NCI-H2029 (cell line): Measurements from ENCODE around the gene SFXN4.

Source experiments
- DNase-seq: peaks from one replicate; lab custom pipeline; 2025; lab: John Stamatoyannopoulos, UW

The SFXN4 gene

GRCh38 chr10:119165171-119166117 lies at the start of gene SFXN4:
Gene SFXN4 (minus strand): TSS chr10:119165714. CDS start chr10:119165647, 67 bp downstream.
- DNase-seq, result peak; percentile 41

DNA sequence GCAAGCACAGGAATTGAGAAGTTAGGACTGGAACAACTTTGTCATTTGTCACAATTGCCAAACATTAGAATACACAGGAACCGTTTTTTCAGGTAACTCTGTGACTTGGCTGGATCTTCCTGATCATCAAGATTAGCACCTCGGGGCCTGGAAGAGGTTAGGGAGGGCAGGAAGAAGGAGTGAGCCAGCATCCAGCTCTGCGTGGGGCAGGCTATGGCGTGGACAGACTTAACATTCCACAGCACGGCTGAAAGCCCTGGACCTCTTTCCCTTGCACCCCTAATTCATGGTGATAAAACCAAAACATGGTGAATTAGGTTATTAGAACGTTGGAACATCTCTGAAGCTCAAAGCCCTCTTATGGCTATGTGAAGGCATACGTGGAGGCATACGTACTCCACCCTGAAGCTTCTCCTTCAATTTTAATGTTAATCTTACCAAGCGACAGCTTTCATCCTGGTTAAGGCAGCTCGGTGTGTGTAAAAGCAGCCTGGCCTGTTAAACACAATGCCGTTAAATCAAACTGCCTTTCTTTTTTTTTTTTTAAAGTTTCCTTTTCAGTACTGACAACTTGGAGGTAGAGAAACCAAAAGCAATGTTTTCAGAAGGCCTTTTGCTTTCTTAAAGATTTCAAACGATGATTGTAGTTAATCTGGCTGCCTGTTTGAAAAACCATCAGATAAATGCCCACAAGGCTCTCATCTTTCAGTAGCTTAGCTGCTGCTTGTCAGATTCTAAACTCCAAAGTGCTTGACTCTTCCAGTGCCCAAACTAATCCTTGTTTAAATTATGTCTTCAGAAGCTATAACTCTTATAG lies 46.3 kb upstream of the SFXN4 start:
- DNase-seq, result no peak

GRCh38 chr10:119211176-119211575 lies 45.7 kb upstream of the SFXN4 start:
- no peak for DNase-seq

DNA sequence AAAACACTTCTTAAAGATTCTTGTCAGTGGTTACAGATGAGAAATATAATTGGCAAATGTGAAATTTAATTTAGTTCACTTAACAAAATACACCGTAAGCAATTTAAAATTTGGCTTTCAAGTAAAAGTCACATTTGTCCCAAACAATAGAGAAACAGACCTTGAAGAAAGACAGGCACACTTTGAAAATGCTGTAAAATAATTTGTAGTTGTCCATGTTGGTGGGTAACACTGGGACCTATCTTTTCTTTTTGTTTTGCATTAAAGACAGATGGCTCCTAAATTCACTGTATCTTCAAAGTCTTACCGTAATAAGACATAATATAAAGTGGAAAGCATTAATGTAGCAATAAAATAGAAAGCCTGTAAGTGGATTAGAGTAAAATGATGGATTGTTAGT lies 45.1 kb upstream of the SFXN4 start:
- DNase-seq, result no peak

DNA sequence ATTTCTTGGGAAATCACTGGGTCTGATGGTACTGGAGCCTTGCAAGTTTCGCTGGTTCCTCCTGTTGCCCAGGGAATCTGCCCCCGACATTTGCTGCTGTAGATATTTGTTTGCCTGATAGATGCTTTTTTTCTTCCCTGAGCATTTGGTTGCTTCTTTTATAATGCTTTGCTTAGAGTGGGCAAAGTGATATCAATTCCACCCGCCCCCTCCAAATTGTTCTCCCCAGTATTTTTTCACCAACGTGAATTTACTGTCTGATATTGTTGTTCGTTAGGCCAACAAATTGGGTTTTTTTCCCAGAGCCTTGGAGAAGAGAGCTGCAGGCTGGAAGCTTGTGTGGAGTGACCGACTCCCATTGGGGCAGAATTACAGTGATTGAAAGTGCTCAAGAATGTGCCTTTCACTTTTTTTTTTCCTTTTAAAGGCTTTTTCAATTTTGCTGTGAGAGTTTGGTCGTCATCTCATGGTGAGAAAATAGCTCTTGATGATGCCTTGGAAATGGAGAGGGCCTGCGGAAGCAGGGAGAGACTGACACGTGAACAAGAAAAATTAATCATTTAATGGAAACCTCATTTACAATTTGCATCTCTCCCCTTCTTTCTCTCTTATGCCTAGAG lies 44.3 kb upstream of the SFXN4 start:
- DNase-seq, result no peak

- DNase-seq, result no peak
Observed at GRCh38 chr10:119209035-119209735, 43.7 kb upstream of the SFXN4 start.

- no peak for DNase-seq
Observed at GRCh38 chr10:119208553-119208940, 43.0 kb upstream of the SFXN4 start.

DNA sequence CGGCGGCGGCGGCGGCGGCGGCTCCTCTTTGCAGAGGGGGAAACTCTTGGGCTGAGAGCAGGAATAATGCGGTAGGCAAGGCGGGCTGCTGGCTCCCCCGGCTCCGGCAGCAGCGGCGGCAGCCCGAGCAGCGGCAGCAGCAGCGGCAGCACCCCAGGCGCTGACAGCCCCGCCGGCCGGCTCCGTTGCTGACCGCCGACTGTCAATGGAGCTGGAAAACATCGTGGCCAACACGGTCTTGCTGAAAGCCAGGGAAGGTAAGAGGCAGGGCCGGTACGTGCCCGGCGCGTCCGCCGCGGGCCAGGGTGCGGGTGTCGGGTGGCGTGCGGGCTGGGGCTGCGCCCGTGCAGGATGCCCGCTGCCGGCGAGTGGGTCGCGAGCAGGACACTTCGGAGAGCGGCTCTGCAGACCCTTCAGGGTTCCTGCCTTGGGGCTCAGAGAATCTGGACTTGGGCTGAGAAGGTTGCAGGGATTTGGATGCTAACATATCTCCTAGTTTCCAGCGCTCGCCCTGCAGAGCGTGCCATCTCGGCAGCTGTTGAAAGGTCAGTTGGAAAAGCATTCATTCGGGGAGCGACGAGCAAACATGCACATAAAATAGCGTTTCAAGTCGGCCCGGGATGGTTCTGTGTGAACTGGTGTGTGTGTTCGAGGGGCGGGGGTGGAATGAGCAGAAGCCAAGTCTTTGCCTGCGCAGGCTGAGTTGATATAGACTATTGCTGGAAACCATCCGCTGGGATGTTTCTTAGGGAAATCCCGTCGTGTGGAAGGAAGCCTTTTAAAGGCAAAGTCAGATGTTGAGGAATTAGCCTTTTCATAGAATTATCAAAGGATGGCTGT lies 42.4 kb upstream of the SFXN4 start:
- DNase-seq, result no peak

GRCh38 chr10:119207366-119207666 lies 41.8 kb upstream of the SFXN4 start, which contains the start of gene GRK5:
Gene GRK5 (plus strand): TSS chr10:119207571. CDS start chr10:119207918, 347 bp downstream.
- DNase-seq, result peak; percentile 65

- DNase-seq, result no peak
Observed at GRCh38 chr10:119206603-119207365, 41.3 kb upstream of the SFXN4 start.

DNA sequence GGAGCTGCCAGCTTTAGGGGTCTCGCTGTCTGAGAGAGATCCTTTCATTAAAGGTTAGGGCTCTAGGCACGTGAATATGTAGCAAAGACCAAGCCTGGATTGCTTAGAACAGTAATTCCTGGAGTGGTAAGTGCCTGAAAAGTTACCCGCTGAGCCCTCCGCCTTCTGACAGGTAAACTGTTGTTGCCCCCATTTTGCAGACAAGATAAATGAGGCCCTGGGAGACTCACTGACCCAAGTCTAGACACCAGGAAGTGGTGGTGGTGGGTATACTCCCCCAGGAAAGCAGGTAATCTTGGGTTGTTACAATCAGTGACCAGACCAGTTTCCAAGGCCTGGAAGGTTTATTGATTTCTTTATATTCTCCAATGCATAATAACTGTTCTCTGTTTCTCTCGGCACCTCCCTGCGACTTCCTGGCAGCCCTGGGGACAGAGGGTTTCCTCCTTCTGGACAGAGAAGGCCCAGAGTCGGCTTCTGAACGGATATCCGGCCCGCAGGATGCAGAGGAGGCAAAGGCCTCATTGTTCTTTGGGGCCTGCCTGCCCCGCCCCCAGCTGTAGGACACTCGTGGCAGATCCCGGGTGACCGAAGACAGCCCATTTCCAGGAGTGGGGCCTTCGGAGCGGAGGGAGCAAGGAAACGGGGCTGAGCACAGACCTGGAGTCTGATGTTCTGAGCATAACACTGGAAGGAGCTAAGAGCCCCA lies 40.5 kb upstream of the SFXN4 start:
- no peak for DNase-seq

DNA sequence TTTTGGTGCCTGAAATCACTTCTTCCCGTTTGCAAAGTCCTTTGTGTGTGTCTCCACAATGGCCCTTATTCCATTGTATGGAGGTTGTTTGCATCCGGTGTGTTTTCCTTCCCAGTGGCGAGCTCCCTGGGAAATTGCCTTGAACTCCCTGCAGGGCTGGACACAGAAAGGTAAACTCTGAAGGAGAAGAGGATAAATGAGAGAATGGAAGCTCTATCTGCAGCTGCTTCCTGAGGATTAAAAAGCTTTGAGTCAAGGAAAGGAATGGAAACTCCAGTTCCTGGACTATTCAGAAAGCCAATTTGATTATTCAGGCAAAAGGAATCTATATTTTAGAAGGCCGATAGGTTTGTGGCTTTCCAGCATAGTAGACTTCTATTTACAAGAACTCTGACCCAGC lies 37.5 kb upstream of the SFXN4 start:
- no peak for DNase-seq

DNA sequence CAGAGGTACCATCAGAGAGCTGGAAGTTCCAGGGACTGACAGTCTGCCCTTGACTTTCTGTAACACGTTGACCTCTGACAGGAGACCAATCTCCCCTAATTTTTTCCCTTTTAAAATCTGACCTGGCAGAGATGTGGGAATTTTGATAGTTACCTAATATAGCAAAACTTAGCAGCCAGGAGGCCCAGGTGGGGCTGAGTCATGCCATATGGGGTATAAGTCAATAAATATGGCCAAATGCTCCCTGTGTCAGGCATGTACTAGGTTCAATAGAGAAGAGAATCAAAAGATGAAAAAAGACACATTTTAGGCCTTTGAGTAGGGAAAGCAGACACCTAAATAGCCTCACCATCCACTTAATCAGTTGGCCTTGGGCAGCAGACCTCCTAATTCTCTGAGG lies 35.7 kb upstream of the SFXN4 start:
- DNase-seq, result no peak

DNA sequence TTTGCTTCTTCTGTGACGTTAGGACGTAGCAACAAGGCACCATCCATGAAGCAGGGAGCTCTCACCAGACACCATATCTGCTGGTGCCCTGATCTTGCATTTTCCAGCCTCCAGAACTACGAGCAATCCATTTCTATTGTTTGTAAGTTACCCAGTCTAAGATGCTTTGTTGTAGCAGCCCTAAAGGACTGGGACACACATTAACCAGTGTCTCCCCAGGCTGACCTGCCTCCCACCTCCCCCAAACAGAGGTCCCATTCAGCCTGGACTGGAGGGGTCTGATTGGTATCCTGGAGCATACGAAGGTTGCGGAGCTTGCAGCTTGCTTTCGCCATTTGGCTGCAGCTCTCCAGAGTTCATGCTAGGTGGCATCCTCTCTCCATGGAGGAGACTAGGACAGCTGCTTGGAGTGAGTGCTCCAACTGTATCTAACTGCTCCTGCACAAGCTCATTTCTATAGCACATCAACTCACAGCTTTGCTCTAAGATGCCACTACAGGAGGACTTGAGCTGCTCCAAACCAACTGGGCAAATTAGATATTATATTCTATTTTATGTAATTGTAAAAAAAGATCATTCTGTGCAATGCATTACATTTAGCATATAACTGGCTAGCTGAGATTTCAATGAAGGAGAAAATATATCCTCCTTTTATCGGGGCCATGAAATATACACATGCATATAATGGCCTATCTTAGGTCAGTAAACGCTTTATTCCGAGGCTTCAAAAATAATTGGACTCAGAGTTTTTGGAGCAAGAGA lies 33.9 kb upstream of the SFXN4 start:
- no peak for DNase-seq

DNA sequence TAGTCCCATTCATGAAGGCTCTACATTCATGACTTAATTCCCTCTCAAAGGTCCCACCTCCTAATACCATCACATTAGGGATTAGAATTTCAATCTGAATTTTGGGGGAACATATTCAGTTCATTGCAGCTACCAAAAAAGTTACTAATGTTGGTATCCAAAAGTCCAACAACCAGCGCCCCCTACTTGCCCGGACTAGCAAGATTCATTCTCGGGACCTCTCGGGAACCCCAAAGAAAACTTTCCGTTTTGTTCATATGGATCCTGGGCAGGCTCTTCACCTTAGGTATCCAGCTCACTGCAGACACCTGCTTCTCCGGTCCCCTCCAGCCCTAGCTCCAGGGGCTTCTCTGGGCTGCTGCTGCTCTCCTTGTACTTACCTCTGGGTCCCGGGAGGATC lies 32.9 kb upstream of the SFXN4 start:
- DNase-seq, result no peak

DNA sequence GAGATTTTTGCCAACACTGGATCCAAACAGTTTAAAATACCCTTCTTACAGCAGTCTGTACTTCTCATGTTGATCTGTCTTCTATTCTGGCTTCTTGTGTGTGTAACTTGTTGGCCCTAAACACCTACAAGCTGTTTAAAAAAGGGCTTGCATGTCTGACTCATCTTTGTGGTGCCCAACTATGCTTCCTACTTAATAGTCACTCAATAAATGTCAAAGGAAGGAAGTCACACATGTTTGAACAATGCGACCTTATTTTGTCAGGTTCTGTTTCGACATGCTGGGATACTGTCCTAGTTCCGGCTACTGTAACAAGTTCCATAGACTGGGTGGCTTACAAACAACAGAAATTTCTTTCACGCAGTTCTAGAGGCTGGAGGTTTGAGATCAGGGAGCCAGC lies 32.4 kb upstream of the SFXN4 start:
- DNase-seq, result no peak

GRCh38 chr10:119191881-119192280 lies 26.4 kb upstream of the SFXN4 start:
- no peak for DNase-seq

DNA sequence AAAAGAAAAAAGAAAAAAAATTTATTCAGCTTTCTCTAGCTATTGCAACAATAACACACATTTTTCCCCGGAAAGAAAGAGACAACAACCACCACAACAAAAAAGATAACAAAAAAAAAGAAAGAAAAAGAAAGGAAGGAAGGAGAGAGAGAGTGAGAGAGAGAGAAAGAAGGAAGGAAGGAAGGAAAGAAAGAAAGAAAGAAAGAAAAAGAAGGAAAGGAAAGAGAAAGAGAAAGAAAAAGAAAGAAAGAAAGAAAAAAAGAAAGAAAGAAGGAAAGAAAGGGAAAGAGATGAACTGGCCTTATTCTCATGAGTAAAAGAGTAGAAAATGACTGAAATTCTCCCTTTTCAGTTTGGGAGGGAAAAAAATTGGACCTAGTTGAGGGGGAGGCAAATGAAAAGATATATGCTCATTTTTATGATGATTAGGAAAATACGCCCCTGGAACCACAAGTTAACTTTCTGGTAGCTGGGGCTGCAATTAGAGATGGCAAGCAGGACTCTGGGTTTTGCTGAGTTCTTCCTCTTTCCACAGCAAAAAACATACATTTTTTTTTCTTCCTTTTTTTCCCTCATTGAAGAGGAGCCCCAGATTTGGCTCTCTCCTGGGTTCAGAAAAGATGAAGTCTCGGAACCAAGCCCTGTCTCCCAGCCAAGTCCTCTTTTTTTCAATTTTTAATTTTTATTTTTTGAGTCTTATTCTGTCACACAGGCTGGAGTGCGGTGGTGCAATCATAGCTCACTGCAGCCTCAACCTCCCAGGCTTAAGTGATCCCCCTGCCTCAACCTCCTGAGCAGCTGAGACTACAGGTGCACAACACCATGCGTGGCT lies 25.7 kb upstream of the SFXN4 start:
- DNase-seq, result no peak
